ENCODE data around the gene LRR1.

- TF ChIP-seq CTCF (IDR thresholded peaks at IDR 0.05; ENCODE audit: low read depth, low read length, missing input control) (no peak), SP1 (IDR thresholded peaks at IDR 0.05) (no peak)
Measured at GRCh38 chr14:49621114-49621881, 22.6 kb downstream of the LRR1 start.
